HepG2 (cell line): Measurements from ENCODE around the gene TIMM17B. TPM values are rescaled to one million over a fixed set of nuclear protein-coding genes. Genes with fewer than 3 reads are reported as not detected.

ENCODE experiments used
- ATAC-seq: fragments of 200-7000 bp; cut with Tn5 transposase; 3 replicates; pipeline ENCODE4 v1.9.1; 2020; ENCODE audit warnings: mild to moderate bottlenecking, moderate library complexity
- BruUV-seq: library from RNA; stranded (reverse); fragments of 400-500 nt; replicated peaks from 2 replicates; lab custom pipeline; 2021; lab: Mats Ljungman, UMichigan
- CTCF ChIA-PET: fragments of 300-600 bp; formaldehyde crosslinking; extraction: SDS; loops from one replicate; lab custom pipeline; 2021; ENCODE audit warnings: low total read pairs, inconsistent platforms, low intra/inter-chr PET ratio; lab: Yijun Ruan, JAX
- POLR2A ChIA-PET: fragments of 350-600 bp; sonication (Branson Sonifier 250); formaldehyde crosslinking; loops from one replicate; lab custom pipeline; 2020; ENCODE audit warnings: antibody characterized with exemption, inconsistent platforms; lab: Yijun Ruan, JAX
- DNase-seq: peaks from one replicate; pipeline ENCODE4 v3.0.0-alpha.2; 2015; ENCODE audit warnings: low spot score
- FAIRE-seq: peaks from 3 replicates; lab custom pipeline; 2011; peaks lifted over from hg19 to GRCh38; lab: Jason Lieb, UNC
- H2AFZ ChIP-seq: one replicate; pipeline ENCODE4 v1.6.1; 2011; ENCODE audit warnings: low read length, inconsistent platforms
- H3K27ac ChIP-seq: fragments of 300-600 bp; 3 replicates; pipeline ENCODE4 v1.8.0; 2011; ENCODE audit warnings: mixed run types, mild to moderate bottlenecking, mixed read lengths, low read length, inconsistent platforms; ENCODE audit not compliant: insufficient read depth; ENCODE audit errors: extremely low read length
- H3K27me3 ChIP-seq, 2 experiments: fragments of 200-600 bp in 1 of 2; 2 replicates in 1 of 2; 3 replicates in 1 of 2; pipeline versions ENCODE4 v1.6.0 to v1.8.0; 2011; ENCODE audit warnings: low read length in 2 of 2, mild to moderate bottlenecking in 2 of 2, moderate library complexity in 2 of 2, inconsistent platforms in 1 of 2; ENCODE audit not compliant: insufficient read depth in 2 of 2, control insufficient read depth in 1 of 2
- H3K36me3 ChIP-seq, 2 experiments: fragments of 200-600 bp in 1 of 2; replicated peaks in 1 of 2; 2 replicates in 1 of 2; 3 replicates in 1 of 2; pipeline versions ENCODE4 v1.5.1 to v1.8.0; 2011; ENCODE audit warnings: low read length in 2 of 2, inconsistent platforms in 1 of 2; ENCODE audit not compliant: insufficient read depth in 2 of 2, control insufficient read depth in 1 of 2
- H3K4me1 ChIP-seq: 2 replicates; pipeline ENCODE4 v1.5.1; 2012; ENCODE audit warnings: low read length, inconsistent platforms; ENCODE audit not compliant: insufficient read depth
- H3K4me2 ChIP-seq: 2 replicates; pipeline ENCODE4 v1.6.0; 2011; ENCODE audit warnings: low read depth, low read length, inconsistent platforms
- H3K4me3 ChIP-seq, 3 experiments: fragments of 200-600 bp in 1 of 3; sonication (generic), shearing (Covaris generic) in 1 of 3; replicated peaks in 1 of 3; 2 replicates each; pipeline ENCODE4 v1.5.1; 2011 to 2016; ENCODE audit warnings: low read length in 3 of 3, inconsistent platforms in 2 of 3, low read depth in 2 of 3, mild to moderate bottlenecking in 2 of 3, control low read depth in 1 of 3, mixed read lengths in 1 of 3; ENCODE audit not compliant: insufficient read depth in 1 of 3
- H3K79me2 ChIP-seq: one replicate; pipeline ENCODE4 v1.6.1; 2011; ENCODE audit warnings: low read length, inconsistent platforms; ENCODE audit not compliant: insufficient read depth
- H3K9ac ChIP-seq: 2 replicates; pipeline ENCODE4 v1.6.0; 2011; ENCODE audit warnings: mild to moderate bottlenecking, low read depth, low read length, inconsistent platforms; ENCODE audit not compliant: insufficient read depth
- H3K9me3 ChIP-seq: 2 replicates; pipeline ENCODE4 v1.5.1; 2012; ENCODE audit warnings: mild to moderate bottlenecking, low read length
- H4K20me1 ChIP-seq: 2 replicates; pipeline ENCODE4 v1.6.0; 2011; ENCODE audit warnings: inconsistent platforms, mild to moderate bottlenecking, low read length, moderate library complexity; ENCODE audit not compliant: insufficient read depth
- ADNP ChIP-seq: sonication (generic); formaldehyde crosslinking; IDR thresholded peaks from 2 replicates; pipeline ENCODE4 v1.4.0; 2020; ENCODE audit warnings: missing genetic modification reagents
- GATAD2A ChIP-seq: IDR thresholded peaks from 2 replicates; pipeline ENCODE4 v1.6.1; 2016
- HHEX ChIP-seq: IDR thresholded peaks from 2 replicates; pipeline ENCODE4 v1.6.1; 2016; ENCODE audit warnings: control low read depth
- NKX3-1 ChIP-seq: sonication (generic); formaldehyde crosslinking; IDR thresholded peaks from 2 replicates; pipeline ENCODE4 v1.5.0; 2020; ENCODE audit warnings: missing genetic modification reagents
- POGZ ChIP-seq: sonication (generic); formaldehyde crosslinking; IDR thresholded peaks from 2 replicates; pipeline ENCODE4 v1.4.0; 2020; ENCODE audit warnings: mild to moderate bottlenecking, missing genetic modification reagents
- RBM22 ChIP-seq: fragments of 200-400 bp; formaldehyde crosslinking; optimal IDR thresholded peaks from 2 replicates; pipeline ENCODE3; 2017; ENCODE audit warnings: mild to moderate bottlenecking, low read length, moderate library complexity
- STAG1 ChIP-seq: sonication (generic); formaldehyde crosslinking; IDR thresholded peaks from 2 replicates; pipeline ENCODE4 v1.4.0; 2020; ENCODE audit warnings: missing genetic modification reagents
- ZFYVE20 ChIP-seq: sonication (generic); formaldehyde crosslinking; IDR thresholded peaks from 2 replicates; pipeline ENCODE4 v1.8.0; 2023; ENCODE audit warnings: low read depth, mild to moderate bottlenecking, moderate library complexity, missing genetic modification reagents, borderline replicate concordance
- ZMYM3 ChIP-seq: sonication (generic); formaldehyde crosslinking; IDR thresholded peaks from 2 replicates; pipeline ENCODE4 v1.5.1; 2020; ENCODE audit warnings: mild to moderate bottlenecking, missing genetic modification reagents
- ZNF224 ChIP-seq: sonication (generic); formaldehyde crosslinking; IDR thresholded peaks from 2 replicates; pipeline ENCODE4 v1.5.0; 2020; ENCODE audit warnings: mild to moderate bottlenecking, missing genetic modification reagents
- ZNF253 ChIP-seq: sonication (generic); formaldehyde crosslinking; IDR thresholded peaks from 2 replicates; pipeline ENCODE4 v1.8.0; 2022; ENCODE audit warnings: mild to moderate bottlenecking, missing genetic modification reagents, borderline replicate concordance
- ZNF326 ChIP-seq: sonication (generic); formaldehyde crosslinking; IDR thresholded peaks from 2 replicates; pipeline ENCODE4 v1.4.0; 2020; ENCODE audit warnings: missing genetic modification reagents, borderline replicate concordance
- ZNF543 ChIP-seq: sonication (generic); formaldehyde crosslinking; IDR thresholded peaks from 2 replicates; pipeline ENCODE4 v1.4.0; 2020; ENCODE audit warnings: mild to moderate bottlenecking, missing genetic modification reagents
- WGBS: methylation state at CpG from one replicate; pipeline ENCODE4 v1.1.6; 2017; ENCODE audit warnings: low lambda C conversion rate; 5-methylcytosine and 5-hydroxymethylcytosine counted together
- in situ Hi-C: cut with HindIII; loops from 2 replicates; pipeline ENCODE4 v1.10.0; 2017; ENCODE audit warnings: low pct_unique_long_range_greater_than_20kb; ENCODE audit not compliant: extremely low pct_ligation_motif_present
- intact Hi-C: fragments of 100-400 bp; cut with micrococcal nuclease; formaldehyde crosslinking; loops from one replicate; pipeline ENCODE4 v1.10.0; 2022; ENCODE audit not compliant: unreplicated experiment
- polyA plus RNA-seq, 8 experiments: library from polyadenylated mRNA; depleted of rRNA in 3 of 8; stranded (reverse) in 7 of 8; unstranded in 1 of 8; fragments of >200 nt; fragmentation: Illumina TruSeq in 4 of 8; extraction: Trizol in 4 of 8; gene quantifications; 2 replicates each; pipeline versions ENCODE4 v1.2.1 to v1.2.3, GENCODE V29; 2011 to 2016; ENCODE audit warnings: low read depth in 4 of 8, missing spikeins in 1 of 8, mixed read lengths in 1 of 8; ENCODE audit not compliant: insufficient read depth in 1 of 8
- total RNA-seq, 5 experiments: library from RNA; depleted of rRNA; stranded (reverse); fragments of >200 nt; fragmentation: Illumina TruSeq; extraction: Trizol; gene quantifications; 2 replicates each; pipeline ENCODE4 v1.2.3, GENCODE V29; 2016; ENCODE audit warnings: low read depth in 1 of 5
- TF ChIP-seq, protein P1 (sequence below): sonication (generic); formaldehyde crosslinking; IDR thresholded peaks from 2 replicates; pipeline ENCODE4 v1.4.0; 2020; ENCODE audit warnings: missing genetic modification reagents, low read depth, mild to moderate bottlenecking, borderline replicate concordance
- TF ChIP-seq, protein P2 (sequence below): sonication (generic); formaldehyde crosslinking; IDR thresholded peaks from 2 replicates; pipeline ENCODE4 v1.4.0; 2020; ENCODE audit warnings: missing genetic modification reagents
- TF ChIP-seq, protein P3 (sequence below): sonication (generic); formaldehyde crosslinking; IDR thresholded peaks from 2 replicates; pipeline ENCODE4 v1.5.0; 2020; ENCODE audit warnings: mild to moderate bottlenecking, missing genetic modification reagents, moderate library complexity
- TF ChIP-seq, protein P4 (sequence below): sonication (generic); formaldehyde crosslinking; IDR thresholded peaks from 2 replicates; pipeline ENCODE4 v1.5.0; 2020; ENCODE audit warnings: mild to moderate bottlenecking, missing genetic modification reagents
- TF ChIP-seq, protein P5 (sequence below): sonication (generic); formaldehyde crosslinking; IDR thresholded peaks from 2 replicates; pipeline ENCODE4 v1.4.0; 2020; ENCODE audit warnings: missing genetic modification reagents
- TF ChIP-seq, protein P6 (sequence below): sonication (generic); formaldehyde crosslinking; IDR thresholded peaks from 2 replicates; pipeline ENCODE4 v1.5.1; 2020; ENCODE audit warnings: mild to moderate bottlenecking, missing genetic modification reagents, moderate library complexity

Gene TIMM17B
- total and polyA plus RNA-seq, 2 of the 13 experiments (the other 11 are each of a cell fraction or from before 2014, with no cell fraction given): 56.0 to 72.5 TPM

DNA sequence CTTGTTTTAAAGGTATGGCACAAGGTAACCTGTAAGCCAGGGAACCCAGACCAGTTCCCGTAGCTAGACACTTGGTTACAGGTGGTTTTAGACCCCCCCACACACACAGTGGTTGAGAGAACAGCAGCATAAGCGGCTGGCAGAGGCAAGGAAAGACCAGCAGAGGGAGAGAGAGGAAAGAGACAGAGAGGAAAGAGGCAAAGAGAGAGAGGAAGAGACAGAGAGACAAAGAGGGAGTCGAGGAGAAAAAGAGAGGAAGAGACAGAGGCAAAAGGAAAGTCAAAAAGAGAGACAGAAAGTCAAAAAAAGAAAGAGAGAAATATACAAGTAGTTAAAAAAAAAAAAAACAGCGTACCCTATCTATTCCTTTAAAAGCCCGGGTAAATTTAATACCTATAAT, 42.7 kb downstream of the TIMM17B start:
- ChIA-PET CTCF (interaction anchor here (1.5 kb wide), 1 partner anchor 62 kb away, joined by 3 read pairs; no protein-coding TSS in a partner anchor), POLR2A (no interaction called here)
- no peaks in the 10 kb centered on the region for H3K9me3 ChIP-seq
- DNase-seq (peak; percentile 25), FAIRE-seq (no peak), ATAC-seq (no peak)
- H2AFZ ChIP-seq: no peak overlapping the region
- no peaks in the 10 kb centered on the region for H3K27me3 ChIP-seq
- H3K27ac ChIP-seq: no peak overlapping the region
- no peaks in the 10 kb centered on the region for H3K36me3 ChIP-seq
- intact Hi-C loops: no loop called here
- no peak overlapping the region for H3K9ac ChIP-seq
- BruUV-seq: no TSS peak
- H4K20me1 ChIP-seq: no peaks in the 10 kb centered on the region
- in situ Hi-C loops: no loop called here
- no peak overlapping the region for H3K4me3 ChIP-seq
- no peaks in the 10 kb centered on the region for H3K79me2 ChIP-seq
- no peak overlapping the region for H3K4me2 ChIP-seq
- 3% methylated on average over 5 of the region's 5 CpGs for WGBS
- H3K4me1 ChIP-seq: peaks cover 23% of the 10 kb centered on the region; the same call in 1 of the 2 replicates
- TF ChIP-seq POGZ (CRISPR knock-in tag): no peak
- no peak for TF ChIP-seq ADNP
- TF ChIP-seq STAG1 (CRISPR knock-in tag): peak; percentile 54
- TF ChIP-seq HHEX (CRISPR knock-in tag): no peak
- no peak for TF ChIP-seq ZNF543 (CRISPR knock-in tag)
- no peak for TF ChIP-seq RBM22
- TF ChIP-seq, protein P1, sequence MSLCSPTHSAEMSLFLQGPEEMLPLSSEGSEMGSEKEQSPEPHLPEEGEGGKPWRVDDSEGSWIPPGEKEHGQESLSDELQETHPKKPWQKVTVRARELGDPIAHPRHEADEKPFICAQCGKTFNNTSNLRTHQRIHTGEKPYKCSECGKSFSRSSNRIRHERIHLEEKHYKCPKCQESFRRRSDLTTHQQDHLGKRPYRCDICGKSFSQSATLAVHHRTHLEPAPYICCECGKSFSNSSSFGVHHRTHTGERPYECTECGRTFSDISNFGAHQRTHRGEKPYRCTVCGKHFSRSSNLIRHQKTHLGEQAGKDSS (CRISPR knock-in tag): no peak
- TF ChIP-seq, protein P2, sequence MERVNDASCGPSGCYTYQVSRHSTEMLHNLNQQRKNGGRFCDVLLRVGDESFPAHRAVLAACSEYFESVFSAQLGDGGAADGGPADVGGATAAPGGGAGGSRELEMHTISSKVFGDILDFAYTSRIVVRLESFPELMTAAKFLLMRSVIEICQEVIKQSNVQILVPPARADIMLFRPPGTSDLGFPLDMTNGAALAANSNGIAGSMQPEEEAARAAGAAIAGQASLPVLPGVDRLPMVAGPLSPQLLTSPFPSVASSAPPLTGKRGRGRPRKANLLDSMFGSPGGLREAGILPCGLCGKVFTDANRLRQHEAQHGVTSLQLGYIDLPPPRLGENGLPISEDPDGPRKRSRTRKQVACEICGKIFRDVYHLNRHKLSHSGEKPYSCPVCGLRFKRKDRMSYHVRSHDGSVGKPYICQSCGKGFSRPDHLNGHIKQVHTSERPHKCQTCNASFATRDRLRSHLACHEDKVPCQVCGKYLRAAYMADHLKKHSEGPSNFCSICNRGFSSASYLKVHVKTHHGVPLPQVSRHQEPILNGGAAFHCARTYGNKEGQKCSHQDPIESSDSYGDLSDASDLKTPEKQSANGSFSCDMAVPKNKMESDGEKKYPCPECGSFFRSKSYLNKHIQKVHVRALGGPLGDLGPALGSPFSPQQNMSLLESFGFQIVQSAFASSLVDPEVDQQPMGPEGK (CRISPR knock-in tag): 0 out of 2 replicates have a peak, but pooled peaks have one; percentile 30
- TF ChIP-seq ZNF326 (CRISPR knock-in tag): no peak
- TF ChIP-seq, protein P3, sequence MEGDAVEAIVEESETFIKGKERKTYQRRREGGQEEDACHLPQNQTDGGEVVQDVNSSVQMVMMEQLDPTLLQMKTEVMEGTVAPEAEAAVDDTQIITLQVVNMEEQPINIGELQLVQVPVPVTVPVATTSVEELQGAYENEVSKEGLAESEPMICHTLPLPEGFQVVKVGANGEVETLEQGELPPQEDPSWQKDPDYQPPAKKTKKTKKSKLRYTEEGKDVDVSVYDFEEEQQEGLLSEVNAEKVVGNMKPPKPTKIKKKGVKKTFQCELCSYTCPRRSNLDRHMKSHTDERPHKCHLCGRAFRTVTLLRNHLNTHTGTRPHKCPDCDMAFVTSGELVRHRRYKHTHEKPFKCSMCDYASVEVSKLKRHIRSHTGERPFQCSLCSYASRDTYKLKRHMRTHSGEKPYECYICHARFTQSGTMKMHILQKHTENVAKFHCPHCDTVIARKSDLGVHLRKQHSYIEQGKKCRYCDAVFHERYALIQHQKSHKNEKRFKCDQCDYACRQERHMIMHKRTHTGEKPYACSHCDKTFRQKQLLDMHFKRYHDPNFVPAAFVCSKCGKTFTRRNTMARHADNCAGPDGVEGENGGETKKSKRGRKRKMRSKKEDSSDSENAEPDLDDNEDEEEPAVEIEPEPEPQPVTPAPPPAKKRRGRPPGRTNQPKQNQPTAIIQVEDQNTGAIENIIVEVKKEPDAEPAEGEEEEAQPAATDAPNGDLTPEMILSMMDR: peak; percentile 50
- no peak for TF ChIP-seq GATAD2A (CRISPR knock-in tag)
- TF ChIP-seq, protein P4, sequence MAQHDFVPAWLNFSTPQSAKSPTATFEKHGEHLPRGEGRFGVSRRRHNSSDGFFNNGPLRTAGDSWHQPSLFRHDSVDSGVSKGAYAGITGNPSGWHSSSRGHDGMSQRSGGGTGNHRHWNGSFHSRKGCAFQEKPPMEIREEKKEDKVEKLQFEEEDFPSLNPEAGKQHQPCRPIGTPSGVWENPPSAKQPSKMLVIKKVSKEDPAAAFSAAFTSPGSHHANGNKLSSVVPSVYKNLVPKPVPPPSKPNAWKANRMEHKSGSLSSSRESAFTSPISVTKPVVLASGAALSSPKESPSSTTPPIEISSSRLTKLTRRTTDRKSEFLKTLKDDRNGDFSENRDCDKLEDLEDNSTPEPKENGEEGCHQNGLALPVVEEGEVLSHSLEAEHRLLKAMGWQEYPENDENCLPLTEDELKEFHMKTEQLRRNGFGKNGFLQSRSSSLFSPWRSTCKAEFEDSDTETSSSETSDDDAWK (CRISPR knock-in tag): no peak
- no peak for TF ChIP-seq ZMYM3 (CRISPR knock-in tag)
- no peak for TF ChIP-seq ZFYVE20 (CRISPR knock-in tag)
- no peak for TF ChIP-seq ZNF253 (CRISPR knock-in tag)
- TF ChIP-seq, protein P5, sequence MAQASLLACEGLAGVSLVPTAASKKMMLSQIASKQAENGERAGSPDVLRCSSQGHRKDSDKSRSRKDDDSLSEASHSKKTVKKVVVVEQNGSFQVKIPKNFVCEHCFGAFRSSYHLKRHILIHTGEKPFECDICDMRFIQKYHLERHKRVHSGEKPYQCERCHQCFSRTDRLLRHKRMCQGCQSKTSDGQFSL (CRISPR knock-in tag): peak; percentile 48; the same call in 1 of the 2 replicates
- TF ChIP-seq NKX3-1 (CRISPR knock-in tag): no peak
- TF ChIP-seq, protein P6, sequence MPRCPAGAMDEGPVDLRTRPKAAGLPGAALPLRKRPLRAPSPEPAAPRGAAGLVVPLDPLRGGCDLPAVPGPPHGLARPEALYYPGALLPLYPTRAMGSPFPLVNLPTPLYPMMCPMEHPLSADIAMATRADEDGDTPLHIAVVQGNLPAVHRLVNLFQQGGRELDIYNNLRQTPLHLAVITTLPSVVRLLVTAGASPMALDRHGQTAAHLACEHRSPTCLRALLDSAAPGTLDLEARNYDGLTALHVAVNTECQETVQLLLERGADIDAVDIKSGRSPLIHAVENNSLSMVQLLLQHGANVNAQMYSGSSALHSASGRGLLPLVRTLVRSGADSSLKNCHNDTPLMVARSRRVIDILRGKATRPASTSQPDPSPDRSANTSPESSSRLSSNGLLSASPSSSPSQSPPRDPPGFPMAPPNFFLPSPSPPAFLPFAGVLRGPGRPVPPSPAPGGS (CRISPR knock-in tag): no peak
- TF ChIP-seq ZNF224 (CRISPR knock-in tag): no peak
